ENCODE measurements around the gene GSTM2.

GRCh38 chr1:109704173-109704572, 36.3 kb downstream of the GSTM2 start:
- TF ChIP-seq REST (IDR thresholded peaks at IDR 0.05; ENCODE audit: insufficient read depth in 1 of 2, low read depth in 2 of 2, low read length in 1 of 2) (no peak), CTCF (IDR thresholded peaks at IDR 0.05) (peak; percentile 11; the same call in 1 of the 2 replicates)

Measured in Panc1 (cell line).